PC-3 (cell line): ENCODE data around the gene CCDC197.

Experiments
- EZH2 ChIP-seq: fragments of 300-600 bp; sonication (generic); IDR thresholded peaks from one replicate; pipeline ENCODE4 v1.6.1; 2017; ENCODE audit warnings: antibody characterized with exemption, mild to moderate bottlenecking, low read length; ENCODE audit not compliant: unreplicated experiment
- EZH2phosphoT487 ChIP-seq: fragments of 300-600 bp; sonication (generic); IDR thresholded peaks from 2 replicates; pipeline ENCODE4 v1.6.1; 2018; ENCODE audit warnings: mild to moderate bottlenecking, antibody characterized with exemption, low read length, borderline replicate concordance
- TF ChIP-seq, protein P1 (sequence below): fragments of 300-600 bp; sonication (generic); conservative IDR thresholded peaks from 2 replicates; pipeline ENCODE4 v1.5.1; 2017; ENCODE audit warnings: antibody characterized with exemption, low read depth, mild to moderate bottlenecking, low read length

DNA sequence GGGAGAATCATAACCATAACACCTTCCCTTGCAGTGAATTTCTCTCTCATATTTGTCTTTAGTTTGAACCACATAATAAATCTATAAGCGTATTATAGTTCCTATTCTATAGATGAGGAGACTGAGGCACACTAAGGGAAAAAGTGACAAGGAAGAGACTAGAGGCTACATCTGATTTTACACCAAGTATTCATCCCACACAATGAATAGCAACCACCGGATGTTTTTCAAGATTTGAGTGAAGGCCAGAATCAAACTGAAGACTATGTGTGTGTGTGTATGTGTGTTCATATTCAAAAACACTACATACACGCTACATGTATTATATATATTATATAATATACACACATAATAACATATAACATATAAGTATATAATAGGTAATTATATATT lies 25.5 kb upstream of the CCDC197 start:
- TF ChIP-seq, protein P1, sequence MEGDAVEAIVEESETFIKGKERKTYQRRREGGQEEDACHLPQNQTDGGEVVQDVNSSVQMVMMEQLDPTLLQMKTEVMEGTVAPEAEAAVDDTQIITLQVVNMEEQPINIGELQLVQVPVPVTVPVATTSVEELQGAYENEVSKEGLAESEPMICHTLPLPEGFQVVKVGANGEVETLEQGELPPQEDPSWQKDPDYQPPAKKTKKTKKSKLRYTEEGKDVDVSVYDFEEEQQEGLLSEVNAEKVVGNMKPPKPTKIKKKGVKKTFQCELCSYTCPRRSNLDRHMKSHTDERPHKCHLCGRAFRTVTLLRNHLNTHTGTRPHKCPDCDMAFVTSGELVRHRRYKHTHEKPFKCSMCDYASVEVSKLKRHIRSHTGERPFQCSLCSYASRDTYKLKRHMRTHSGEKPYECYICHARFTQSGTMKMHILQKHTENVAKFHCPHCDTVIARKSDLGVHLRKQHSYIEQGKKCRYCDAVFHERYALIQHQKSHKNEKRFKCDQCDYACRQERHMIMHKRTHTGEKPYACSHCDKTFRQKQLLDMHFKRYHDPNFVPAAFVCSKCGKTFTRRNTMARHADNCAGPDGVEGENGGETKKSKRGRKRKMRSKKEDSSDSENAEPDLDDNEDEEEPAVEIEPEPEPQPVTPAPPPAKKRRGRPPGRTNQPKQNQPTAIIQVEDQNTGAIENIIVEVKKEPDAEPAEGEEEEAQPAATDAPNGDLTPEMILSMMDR, result no peak
- TF ChIP-seq EZH2 (no peak), EZH2phosphoT487 (no peak)
